ENCODE results near the gene SMC1B. TPM values are rescaled to one million over a fixed set of nuclear protein-coding genes. Genes with fewer than 3 reads are reported as not detected.

SMC1B gene
- total RNA-seq, 2 experiments from 2014 or later, result not detected

DNA sequence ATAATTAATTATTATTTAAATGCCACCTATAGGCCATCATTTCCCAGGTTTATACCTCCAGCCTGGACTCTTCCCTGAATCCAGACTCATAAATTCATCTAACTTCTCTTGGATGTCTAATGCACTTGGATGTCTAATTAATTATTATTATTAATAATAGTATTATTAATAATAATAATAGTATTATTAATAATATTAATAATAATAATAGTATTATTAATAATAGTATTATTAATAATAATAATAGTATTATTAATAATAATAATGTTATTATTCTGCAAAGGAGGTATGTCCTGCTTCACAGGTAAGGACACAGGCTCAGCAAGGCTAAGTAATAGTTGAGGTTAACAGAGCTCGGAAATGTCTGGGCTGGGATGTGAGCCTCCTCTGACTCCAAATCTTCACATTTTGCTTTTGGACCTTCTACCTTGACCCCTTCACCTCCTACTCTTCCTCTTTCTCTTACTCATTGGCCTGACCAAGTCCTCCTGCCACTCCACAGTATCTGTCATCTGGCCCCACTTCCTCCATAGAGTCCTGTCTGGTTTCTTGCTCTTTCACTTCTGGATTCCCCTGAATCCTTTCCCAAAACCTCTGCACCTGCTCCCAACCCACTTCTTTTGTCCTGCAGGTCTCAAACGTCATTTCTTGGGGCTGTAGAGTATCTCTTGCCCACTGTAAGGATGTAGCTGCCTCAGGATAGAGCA is 8.1 kb upstream of the SMC1B start:
- Mint-ChIP-seq H3K4me1 (ENCODE audit: low read depth) (no peaks in the 10 kb centered on the region), H3K36me3 (ENCODE audit: low read depth) (no peaks in the 10 kb centered on the region), H3K27ac (no peak overlapping the region), H3K27me3 (no peaks in the 10 kb centered on the region), H3K9me3 (no peaks in the 10 kb centered on the region), H3K4me3 (no peak overlapping the region)
- H3K36me3 ChIP-seq (ENCODE audit: insufficient read depth, low read length), result no peaks in the 10 kb centered on the region
- ChIA-PET CTCF (no interaction called here), POLR2A (no interaction called here)
- DNase-seq, result peak in 2 of 14 experiments; percentile 34 to 38
- H3K4me1 ChIP-seq (ENCODE audit: insufficient read depth, low read length), result peaks cover 2% of the 10 kb centered on the region
- H3K9me3 ChIP-seq (ENCODE audit: control insufficient read depth in 1 of 2, insufficient read depth in 1 of 2, low read length in 2 of 2), result no peaks in the 10 kb centered on the region
- no peak overlapping the region for H3K27ac ChIP-seq (ENCODE audit: low read depth in 1 of 2, low read length in 2 of 2)
- TF ChIP-seq, protein P1, sequence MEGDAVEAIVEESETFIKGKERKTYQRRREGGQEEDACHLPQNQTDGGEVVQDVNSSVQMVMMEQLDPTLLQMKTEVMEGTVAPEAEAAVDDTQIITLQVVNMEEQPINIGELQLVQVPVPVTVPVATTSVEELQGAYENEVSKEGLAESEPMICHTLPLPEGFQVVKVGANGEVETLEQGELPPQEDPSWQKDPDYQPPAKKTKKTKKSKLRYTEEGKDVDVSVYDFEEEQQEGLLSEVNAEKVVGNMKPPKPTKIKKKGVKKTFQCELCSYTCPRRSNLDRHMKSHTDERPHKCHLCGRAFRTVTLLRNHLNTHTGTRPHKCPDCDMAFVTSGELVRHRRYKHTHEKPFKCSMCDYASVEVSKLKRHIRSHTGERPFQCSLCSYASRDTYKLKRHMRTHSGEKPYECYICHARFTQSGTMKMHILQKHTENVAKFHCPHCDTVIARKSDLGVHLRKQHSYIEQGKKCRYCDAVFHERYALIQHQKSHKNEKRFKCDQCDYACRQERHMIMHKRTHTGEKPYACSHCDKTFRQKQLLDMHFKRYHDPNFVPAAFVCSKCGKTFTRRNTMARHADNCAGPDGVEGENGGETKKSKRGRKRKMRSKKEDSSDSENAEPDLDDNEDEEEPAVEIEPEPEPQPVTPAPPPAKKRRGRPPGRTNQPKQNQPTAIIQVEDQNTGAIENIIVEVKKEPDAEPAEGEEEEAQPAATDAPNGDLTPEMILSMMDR (IDR thresholded peaks at IDR 0.05), result no peak
- intact Hi-C loops (cut with DNase I, micrococcal nuclease), result no loop called here
- no peaks in the 10 kb centered on the region for H3K27me3 ChIP-seq (ENCODE audit: control insufficient read depth in 1 of 2, insufficient read depth in 2 of 2, low read length in 2 of 2)
- no peak overlapping the region for H3K4me3 ChIP-seq (ENCODE audit: low read length)
- ATAC-seq (ENCODE audit: poor library complexity), result no peak

DNA sequence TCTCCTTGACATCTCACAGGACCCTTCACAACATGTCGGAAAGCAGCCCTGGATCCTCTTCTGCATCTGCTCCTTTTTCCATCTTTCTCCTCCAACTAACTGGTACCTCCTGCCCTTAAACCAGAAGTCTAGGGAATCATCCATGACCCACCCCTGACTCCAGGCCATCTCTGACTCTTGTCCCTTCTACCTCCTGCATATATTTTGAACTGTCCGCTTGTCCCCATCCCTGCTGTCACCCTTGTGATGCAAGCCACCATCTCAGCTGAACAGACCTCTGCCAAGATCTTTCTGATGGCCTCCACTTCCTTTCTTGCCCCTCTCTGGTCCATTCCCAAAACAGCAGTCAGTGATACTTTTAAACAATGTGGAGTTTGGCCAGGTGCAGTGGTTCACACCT is 7.1 kb upstream of the SMC1B start:
- Histone ChIP-seq H3K9me3 (ENCODE audit: control insufficient read depth in 1 of 2, insufficient read depth in 1 of 2, low read length in 2 of 2) (no peaks in the 10 kb centered on the region), H3K4me1 (ENCODE audit: insufficient read depth, low read length) (peaks cover 2% of the 10 kb centered on the region), H3K27me3 (ENCODE audit: control insufficient read depth in 1 of 2, insufficient read depth in 2 of 2, low read length in 2 of 2) (no peaks in the 10 kb centered on the region), H3K4me3 (ENCODE audit: low read length) (no peak overlapping the region), H3K27ac (ENCODE audit: low read depth in 1 of 2, low read length in 2 of 2) (no peak overlapping the region), H3K36me3 (ENCODE audit: insufficient read depth, low read length) (no peaks in the 10 kb centered on the region)
- intact Hi-C loops (cut with DNase I, micrococcal nuclease), result no loop called here
- Mint-ChIP-seq H3K27ac (no peak overlapping the region), H3K27me3 (no peaks in the 10 kb centered on the region), H3K9me3 (no peaks in the 10 kb centered on the region), H3K36me3 (ENCODE audit: low read depth) (no peaks in the 10 kb centered on the region), H3K4me3 (no peak overlapping the region), H3K4me1 (ENCODE audit: low read depth) (no peaks in the 10 kb centered on the region)
- TF ChIP-seq, protein P1 (IDR thresholded peaks at IDR 0.05), result no peak
- POLR2A ChIA-PET, result no interaction called here
- no peak for DNase-seq
- CTCF ChIA-PET, result no interaction called here
- no peak for ATAC-seq (ENCODE audit: poor library complexity)

DNA sequence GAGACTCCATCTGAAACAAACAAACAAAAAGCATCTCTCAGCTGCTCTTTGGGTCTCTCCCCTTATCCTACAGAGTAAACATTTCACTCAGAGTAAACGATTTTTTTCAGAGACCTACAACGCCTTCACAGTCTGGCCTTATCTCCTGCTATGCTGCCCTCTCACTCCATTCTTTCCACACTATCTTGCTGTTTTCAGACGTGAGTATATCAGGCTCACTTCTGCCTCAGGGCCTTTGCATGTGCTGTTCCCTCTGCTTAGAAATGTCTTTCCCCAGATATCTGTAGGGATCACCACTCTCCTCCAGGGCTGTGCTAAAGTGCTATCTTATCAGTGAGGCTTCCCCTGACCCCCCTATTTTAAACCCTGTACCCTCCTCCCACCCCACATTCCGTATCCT is 6.6 kb upstream of the SMC1B start:
- ATAC-seq (ENCODE audit: poor library complexity) (no peak), DNase-seq (no peak)
- TF ChIP-seq, protein P1 (IDR thresholded peaks at IDR 0.05), result no peak
- H3K9me3 ChIP-seq (ENCODE audit: control insufficient read depth in 1 of 2, insufficient read depth in 1 of 2, low read length in 2 of 2), result no peaks in the 10 kb centered on the region
- H3K27ac Mint-ChIP-seq, result no peak overlapping the region
- no peaks in the 10 kb centered on the region for H3K27me3 ChIP-seq (ENCODE audit: control insufficient read depth in 1 of 2, insufficient read depth in 2 of 2, low read length in 2 of 2)
- H3K4me3 Mint-ChIP-seq, result no peak overlapping the region
- no peaks in the 10 kb centered on the region for H3K9me3 Mint-ChIP-seq
- CTCF ChIA-PET, result no interaction called here
- intact Hi-C loops (cut with DNase I, micrococcal nuclease), result no loop called here
- H3K4me1 ChIP-seq (ENCODE audit: insufficient read depth, low read length), result peaks cover 2% of the 10 kb centered on the region
- H3K27ac ChIP-seq (ENCODE audit: low read depth in 1 of 2, low read length in 2 of 2), result no peak overlapping the region
- H3K36me3 ChIP-seq (ENCODE audit: insufficient read depth, low read length), result no peaks in the 10 kb centered on the region
- no peaks in the 10 kb centered on the region for H3K36me3 Mint-ChIP-seq (ENCODE audit: low read depth)
- no peaks in the 10 kb centered on the region for H3K4me1 Mint-ChIP-seq (ENCODE audit: low read depth)
- POLR2A ChIA-PET, result interaction anchor here (0.6 kb wide), 1 partner anchor 18 kb away, joined by 3 read pairs; no protein-coding TSS in a partner anchor
- H3K4me3 ChIP-seq (ENCODE audit: low read length), result no peak overlapping the region
- H3K27me3 Mint-ChIP-seq, result no peaks in the 10 kb centered on the region
